Activated effector memory CD4-positive, alpha-beta T cell treated with anti-CD3 and anti-CD28 coated beads, Interleukin-2, amount 50 U/mL, for 16 hours (primary cell): ENCODE results near the gene IL27RA.
A peak's percentile ranks its signal among the peaks of the same experiment; 100 is the strongest.
"Not testable (repeated sequence)": the region's sequence is repeated elsewhere in the genome, so short reads cannot be mapped to it uniquely, and the experiment has no call there.

Experiments
- DNase-seq: peaks from one replicate; pipeline ENCODE4 v3.0.0-alpha.2; 2020

Gene IL27RA

GRCh38 chr19:14000691-14001375, 30.7 kb upstream of the IL27RA start:
- DNase-seq = no peak

- no peak for DNase-seq
Observed at GRCh38 chr19:14002571-14003250, 28.9 kb upstream of the IL27RA start.

GRCh38 chr19:14003251-14004055, 28.1 kb upstream of the IL27RA start:
- no peak for DNase-seq

GRCh38 chr19:14004619-14005348, 26.8 kb upstream of the IL27RA start:
- DNase-seq = no peak

- peak; percentile 96 for DNase-seq
Observed at GRCh38 chr19:14005349-14006084, 26.0 kb upstream of the IL27RA start.

- DNase-seq = peak; percentile 100
Observed at GRCh38 chr19:14006085-14006765, 25.3 kb upstream of the IL27RA start, which contains the start of gene RFX1. Gene RFX1 (minus strand): TSS chr19:14006320. CDS start chr19:13993843, 12,477 bp downstream.

GRCh38 chr19:14006766-14007562, 24.6 kb upstream of the IL27RA start:
- DNase-seq = no peak

- DNase-seq = no peak
Observed at GRCh38 chr19:14012378-14012915, 19.1 kb upstream of the IL27RA start.

GRCh38 chr19:14015524-14016035, 16.0 kb upstream of the IL27RA start:
- DNase-seq = no peak

GRCh38 chr19:14019100-14019499, 12.5 kb upstream of the IL27RA start:
- DNase-seq = no peak

GRCh38 chr19:14019739-14020138, 11.8 kb upstream of the IL27RA start:
- not testable (repeated sequence) for DNase-seq

- DNase-seq = no peak
Observed at GRCh38 chr19:14021474-14021873, 10.1 kb upstream of the IL27RA start.

- DNase-seq = no peak
Observed at GRCh38 chr19:14022469-14022868, 9.1 kb upstream of the IL27RA start.

GRCh38 chr19:14023404-14024235, 7.9 kb upstream of the IL27RA start:
- no peak for DNase-seq

- not testable (repeated sequence) for DNase-seq
Observed at GRCh38 chr19:14026652-14027192, 4.8 kb upstream of the IL27RA start.

GRCh38 chr19:14027856-14028450, 3.6 kb upstream of the IL27RA start, which contains the start of gene RLN3:
Gene RLN3 (plus strand): TSS chr19:14028148. CDS start chr19:14028205, 57 bp downstream.
- DNase-seq = no peak

GRCh38 chr19:14028901-14029300, 2.7 kb upstream of the IL27RA start:
- no peak for DNase-seq

- DNase-seq = no peak
Observed at GRCh38 chr19:14030997-14031718, 404 bp upstream of the IL27RA start.
